PC-3 (cell line): Measurements from ENCODE around the gene EXD3. TPM values are rescaled to one million over a fixed set of nuclear protein-coding genes. Genes with fewer than 3 reads are reported as not detected.

Experiments
- ATAC-seq: fragments of 200-7000 bp; cut with Tn5 transposase; 2 replicates; pipeline ENCODE4 v1.9.1; 2020; ENCODE audit warnings: mild to moderate bottlenecking, moderate library complexity
- BruUV-seq: library from RNA; stranded (reverse); fragments of 400-500 nt; replicated peaks from 2 replicates; lab custom pipeline; 2021; lab: Mats Ljungman, UMichigan
- CTCF ChIA-PET: fragments of 300-600 bp; sonication (Branson Sonifier 250); formaldehyde crosslinking; loops from one replicate; lab custom pipeline; 2022; ENCODE audit warnings: antibody characterized with exemption; lab: Charles Lee
- POLR2A ChIA-PET: fragments of 300-600 bp; sonication (Branson Sonifier 250); formaldehyde crosslinking; loops from one replicate; lab custom pipeline; 2022; ENCODE audit warnings: antibody characterized with exemption; ENCODE audit not compliant: unreplicated experiment; lab: Charles Lee
- DNase-seq: peaks from one replicate; pipeline ENCODE4 v3.0.0-alpha.2; 2015
- H2AFZ ChIP-seq: fragments of 300-600 bp; sonication (generic); 2 replicates; pipeline ENCODE4 v1.6.0; 2016; ENCODE audit warnings: antibody characterized with exemption, low read length
- H3F3A ChIP-seq: fragments of 300-600 bp; sonication (generic); one replicate; pipeline ENCODE4 v1.6.0; 2017; ENCODE audit warnings: antibody characterized with exemption, low read length, control low read depth, mild to moderate bottlenecking; ENCODE audit not compliant: unreplicated experiment
- H3K27ac ChIP-seq: fragments of 300-600 bp; sonication (generic); 2 replicates; pipeline ENCODE4 v1.5.1; 2016; ENCODE audit warnings: mild to moderate bottlenecking, low read length
- H3K27me3 ChIP-seq: fragments of 300-600 bp; sonication (generic); 2 replicates; pipeline ENCODE4 v1.6.1; 2016; ENCODE audit warnings: low read length, mixed read lengths
- H3K36me3 ChIP-seq: fragments of 300-600 bp; sonication (generic); 2 replicates; pipeline ENCODE4 v1.6.1; 2016; ENCODE audit warnings: low read depth, mixed run types, low read length, mixed read lengths
- H3K4me1 ChIP-seq: fragments of 300-600 bp; sonication (generic); 2 replicates; pipeline ENCODE4 v1.5.1; 2016; ENCODE audit warnings: low read length; ENCODE audit not compliant: insufficient read depth
- H3K4me2 ChIP-seq: fragments of 300-600 bp; sonication (generic); 2 replicates; pipeline ENCODE4 v1.6.0; 2016; ENCODE audit warnings: low read length
- H3K4me3 ChIP-seq: fragments of 300-600 bp; sonication (generic); 2 replicates; pipeline ENCODE4 v1.5.1; 2016; ENCODE audit warnings: mild to moderate bottlenecking, low read length, mixed read lengths
- H3K79me2 ChIP-seq: fragments of 300-600 bp; sonication (generic); 2 replicates; pipeline ENCODE4 v1.6.1; 2017; ENCODE audit warnings: low read length, mixed read lengths
- H3K9ac ChIP-seq: fragments of 300-600 bp; sonication (generic); 2 replicates; pipeline ENCODE4 v1.6.0; 2016; ENCODE audit warnings: mild to moderate bottlenecking, low read length
- H3K9me2 ChIP-seq: fragments of 300-600 bp; sonication (generic); replicated peaks from 2 replicates; pipeline ENCODE4 v1.6.1; 2016; ENCODE audit warnings: mixed run types, low read length, mixed read lengths
- H3K9me3 ChIP-seq: fragments of 300-600 bp; sonication (generic); 2 replicates; pipeline ENCODE4 v1.6.1; 2016; ENCODE audit warnings: low read length, mixed read lengths
- H4K20me1 ChIP-seq: fragments of 300-600 bp; sonication (generic); 2 replicates; pipeline ENCODE4 v1.6.1; 2016; ENCODE audit warnings: low read length, mixed read lengths
- CTCF ChIP-seq: fragments of 300-600 bp; sonication (generic); conservative IDR thresholded peaks from 2 replicates; pipeline ENCODE4 v1.5.1; 2017; ENCODE audit warnings: antibody characterized with exemption, low read depth, mild to moderate bottlenecking, low read length
- EZH2 ChIP-seq: fragments of 300-600 bp; sonication (generic); IDR thresholded peaks from one replicate; pipeline ENCODE4 v1.6.1; 2017; ENCODE audit warnings: antibody characterized with exemption, mild to moderate bottlenecking, low read length; ENCODE audit not compliant: unreplicated experiment
- EZH2phosphoT487 ChIP-seq: fragments of 300-600 bp; sonication (generic); IDR thresholded peaks from 2 replicates; pipeline ENCODE4 v1.6.1; 2018; ENCODE audit warnings: mild to moderate bottlenecking, antibody characterized with exemption, low read length, borderline replicate concordance
- intact Hi-C: fragments of 100-400 bp; cut with micrococcal nuclease; formaldehyde crosslinking; loops from 2 replicates; pipeline ENCODE4 v1.9.0; 2023
- total RNA-seq: library from RNA; depleted of rRNA; stranded (reverse); fragments of >200 nt; gene quantifications from 2 replicates; pipeline ENCODE4 v1.2.3, GENCODE V29; 2014

EXD3 gene
- total RNA-seq, 1 experiment from 2014 or later, result 1.9 TPM

GRCh38 chr9:137389428-137389746 is 33.6 kb downstream of the EXD3 start:
- no peak overlapping the region for H2AFZ ChIP-seq
- ChIA-PET POLR2A (no interaction called here), CTCF (no interaction called here)
- no peaks in the 10 kb centered on the region for H4K20me1 ChIP-seq
- TF ChIP-seq EZH2, result no peak
- no peak for TF ChIP-seq EZH2phosphoT487
- no peak for TF ChIP-seq CTCF
- H3K4me1 ChIP-seq, result no peaks in the 10 kb centered on the region
- no peaks in the 10 kb centered on the region for H3K9me2 ChIP-seq
- ATAC-seq, result no peak
- no peak overlapping the region for H3K27ac ChIP-seq
- no peaks in the 10 kb centered on the region for H3K9me3 ChIP-seq
- H3K4me2 ChIP-seq, result no peak overlapping the region
- no peak for DNase-seq
- no peak overlapping the region for H3K9ac ChIP-seq
- no peaks in the 10 kb centered on the region for H3K79me2 ChIP-seq
- H3K36me3 ChIP-seq, result no peaks in the 10 kb centered on the region
- BruUV-seq, result no TSS peak
- intact Hi-C loops, result no loop called here
- no peak overlapping the region for H3K4me3 ChIP-seq
- H3K27me3 ChIP-seq, result no peaks in the 10 kb centered on the region
- no peaks in the 10 kb centered on the region for H3F3A ChIP-seq

- no peak overlapping the region for H2AFZ ChIP-seq
- H4K20me1 ChIP-seq, result no peaks in the 10 kb centered on the region
- ChIA-PET CTCF (no interaction called here), POLR2A (no interaction called here)
- no peak overlapping the region for H3K27ac ChIP-seq
- H3K79me2 ChIP-seq, result no peaks in the 10 kb centered on the region
- no peaks in the 10 kb centered on the region for H3K9me3 ChIP-seq
- no peaks in the 10 kb centered on the region for H3K27me3 ChIP-seq
- no peaks in the 10 kb centered on the region for H3K4me1 ChIP-seq
- TF ChIP-seq EZH2 (no peak), CTCF (no peak), EZH2phosphoT487 (no peak)
- intact Hi-C loops, result no loop called here
- no peaks in the 10 kb centered on the region for H3K36me3 ChIP-seq
- no peak overlapping the region for H3K4me3 ChIP-seq
- no peak overlapping the region for H3K4me2 ChIP-seq
- DNase-seq, result no peak
- no TSS peak for BruUV-seq
- no peaks in the 10 kb centered on the region for H3K9me2 ChIP-seq
- no peak for ATAC-seq
- no peak overlapping the region for H3K9ac ChIP-seq
- no peaks in the 10 kb centered on the region for H3F3A ChIP-seq
Observed at GRCh38 chr9:137388589-137389427, 34.2 kb downstream of the EXD3 start.

GRCh38 chr9:137387891-137388560 is 34.9 kb downstream of the EXD3 start:
- intact Hi-C loops, result no loop called here
- BruUV-seq, result no TSS peak
- no peaks in the 10 kb centered on the region for H3K79me2 ChIP-seq

More at GRCh38 chr9:137387891-137388560, 34.9 kb downstream of the EXD3 start:
- H3K4me3 ChIP-seq, result no peak overlapping the region
- no peaks in the 10 kb centered on the region for H3K4me1 ChIP-seq
- H3K9ac ChIP-seq, result no peak overlapping the region
- H3K36me3 ChIP-seq, result no peaks in the 10 kb centered on the region
- ChIA-PET CTCF (no interaction called here), POLR2A (no interaction called here)
- no peak for ATAC-seq
- no peaks in the 10 kb centered on the region for H3K9me2 ChIP-seq
- H3K4me2 ChIP-seq, result no peak overlapping the region
- no peaks in the 10 kb centered on the region for H3K27me3 ChIP-seq
- H3F3A ChIP-seq, result no peaks in the 10 kb centered on the region
- no peak overlapping the region for H3K27ac ChIP-seq
- H4K20me1 ChIP-seq, result no peaks in the 10 kb centered on the region
- no peaks in the 10 kb centered on the region for H3K9me3 ChIP-seq
- no peak overlapping the region for H2AFZ ChIP-seq
- TF ChIP-seq CTCF (no peak), EZH2phosphoT487 (no peak), EZH2 (no peak)
- no peak for DNase-seq
